Common myeloid progenitor, CD34-positive (primary cell): Measurements from ENCODE around the gene PPM1H.

Experiments used
- CTCF ChIA-PET: fragments of 350-600 bp; sonication (Branson Sonifier 250); formaldehyde crosslinking; loops from one replicate; lab custom pipeline; 2021; ENCODE audit warnings: antibody characterized with exemption; lab: Charles Lee
- POLR2A ChIA-PET: fragments of 350-600 bp; sonication (Branson Sonifier 250); formaldehyde crosslinking; loops from one replicate; lab custom pipeline; 2021; ENCODE audit warnings: antibody characterized with exemption; lab: Charles Lee
- DNase-seq, 3 donors: peaks; one replicate each; pipeline versions ENCODE4 v3.0.0 to v3.0.0-alpha.2; 2013
- H3K27ac ChIP-seq, 2 experiments: 1 replicate in 1 of 2; 2 replicates in 1 of 2; pipeline ENCODE4 v1.7.0; 2013; ENCODE audit warnings: inconsistent platforms in 2 of 2, low read length in 2 of 2, mild to moderate bottlenecking in 2 of 2, low read depth in 1 of 2, moderate library complexity in 1 of 2; ENCODE audit not compliant: severe bottlenecking in 2 of 2, insufficient read depth in 1 of 2, poor library complexity in 1 of 2
- H3K27me3 ChIP-seq, 5 experiments: replicated peaks in 2 of 5; 1 replicate in 3 of 5; 2 replicates in 2 of 5; pipeline versions ENCODE4 v1.6.1 to v1.7.0; 2013; ENCODE audit warnings: low read length in 4 of 5, mild to moderate bottlenecking in 2 of 5, moderate library complexity in 2 of 5, inconsistent platforms in 1 of 5; ENCODE audit not compliant: insufficient read depth in 5 of 5, control insufficient read depth in 4 of 5
- H3K36me3 ChIP-seq, 4 experiments: 1 replicate in 2 of 4; 2 replicates in 2 of 4; pipeline versions ENCODE4 v1.6.1 to v1.7.0; 2013; ENCODE audit warnings: low read length in 3 of 4, control low read depth in 1 of 4, mild to moderate bottlenecking in 1 of 4; ENCODE audit not compliant: control insufficient read depth in 4 of 4, insufficient read depth in 4 of 4
- H3K4me1 ChIP-seq, 4 experiments: 1 replicate in 3 of 4; 2 replicates in 1 of 4; pipeline versions ENCODE4 v1.6.1 to v1.7.1; 2013; ENCODE audit warnings: low read length in 3 of 4, mild to moderate bottlenecking in 3 of 4, control low read depth in 1 of 4, inconsistent platforms in 1 of 4, moderate library complexity in 1 of 4; ENCODE audit not compliant: control insufficient read depth in 4 of 4, insufficient read depth in 4 of 4; ENCODE audit errors: control extremely low read depth in 1 of 4
- H3K4me3 ChIP-seq, 7 experiments: 1 replicate in 4 of 7; 2 replicates in 3 of 7; pipeline versions ENCODE4 v1.5.1 to v1.7.0; 2013; ENCODE audit warnings: mild to moderate bottlenecking in 7 of 7, low read length in 6 of 7, moderate library complexity in 6 of 7, inconsistent platforms in 2 of 7, low read depth in 2 of 7, control low read depth in 1 of 7; ENCODE audit not compliant: insufficient read depth in 4 of 7, control insufficient read depth in 1 of 7; ENCODE audit errors: extremely low read depth in 1 of 7
- H3K9me3 ChIP-seq, 5 experiments: 1 replicate in 4 of 5; 2 replicates in 1 of 5; pipeline versions ENCODE4 v1.6.1 to v1.7.1; 2013; ENCODE audit warnings: low read length in 4 of 5, mild to moderate bottlenecking in 2 of 5, inconsistent platforms in 1 of 5, low read depth in 1 of 5, moderate library complexity in 1 of 5; ENCODE audit not compliant: control insufficient read depth in 4 of 5, insufficient read depth in 2 of 5; ENCODE audit errors: control extremely low read depth in 1 of 5
- WGBS: methylation state at CpG from one replicate; pipeline ENCODE4 v1.1.5; 2013; ENCODE audit not compliant: insufficient coverage; 5-methylcytosine and 5-hydroxymethylcytosine counted together

PPM1H gene

DNA sequence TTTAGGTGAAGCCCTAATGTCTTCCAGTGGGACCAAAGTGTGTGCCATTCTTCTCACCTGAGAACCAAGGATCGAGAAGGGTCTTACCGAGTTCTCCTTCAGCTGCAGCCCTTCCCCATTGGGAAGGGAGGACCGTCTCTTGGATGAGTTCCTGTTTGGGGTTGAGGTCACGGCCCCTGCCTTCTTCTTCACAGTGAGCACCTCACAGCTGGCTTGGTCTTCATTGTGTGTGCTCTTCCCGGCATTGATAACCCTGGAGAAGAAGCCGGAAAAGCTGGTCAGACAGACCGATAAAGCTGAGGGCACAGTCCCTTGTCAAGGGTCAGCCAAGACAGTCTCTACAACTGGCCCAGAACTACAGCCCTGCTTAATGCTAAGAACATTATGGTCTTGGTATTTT is 102.9 kb downstream of the PPM1H start:
- no peaks in the 10 kb centered on the region for H3K4me1 ChIP-seq
- ChIA-PET POLR2A (no interaction called here), CTCF (interaction anchor here (1.0 kb wide), 1 partner anchor 9 kb away, joined by 3 read pairs; no protein-coding TSS in a partner anchor)
- no peak for DNase-seq
- H3K27ac ChIP-seq, result no peak overlapping the region
- H3K27me3 ChIP-seq, result no peaks in the 10 kb centered on the region
- no peaks in the 10 kb centered on the region for H3K9me3 ChIP-seq
- H3K36me3 ChIP-seq, result peaks cover 6 to 9% (median 9%) of the 10 kb centered on the region in 4 experiments
- WGBS, result 94% methylated on average over 5 of the region's 7 CpGs
- no peak overlapping the region for H3K4me3 ChIP-seq

DNA sequence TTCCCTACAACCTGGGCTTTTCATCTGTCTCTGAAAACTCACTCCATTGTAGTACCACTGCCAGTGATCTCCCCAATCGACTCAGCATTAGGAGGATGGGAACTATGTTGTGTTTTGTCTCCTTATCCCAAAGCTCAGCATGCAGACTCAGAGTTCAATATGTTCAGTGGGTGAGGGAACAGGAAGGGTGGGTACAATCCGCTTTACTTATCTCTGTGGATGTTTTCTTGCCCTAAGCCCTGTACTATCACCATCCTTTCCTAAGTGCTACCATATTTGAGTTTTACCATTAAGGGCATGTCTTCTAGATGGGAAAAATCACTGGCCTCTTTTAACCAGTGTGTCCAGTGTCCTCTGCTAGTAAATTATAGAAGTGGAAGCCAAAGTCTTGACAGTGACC is 107.1 kb downstream of the PPM1H start:
- POLR2A ChIA-PET, result interaction anchor here (1.2 kb wide), 1 partner anchor 10 kb away, joined by 3 read pairs; no protein-coding TSS in a partner anchor
- Histone ChIP-seq H3K4me1 (no peaks in the 10 kb centered on the region), H3K27ac (no peak overlapping the region), H3K27me3 (no peaks in the 10 kb centered on the region), H3K9me3 (no peaks in the 10 kb centered on the region), H3K36me3 (peaks cover 6 to 9% (median 9%) of the 10 kb centered on the region in 4 experiments), H3K4me3 (no peak overlapping the region)
- CTCF ChIA-PET, result interaction anchor here (1.5 kb wide), 1 partner anchor 15 kb away, joined by 5 read pairs; no protein-coding TSS in a partner anchor
- no peak for DNase-seq
- WGBS, result 100% methylated on average over 1 of the region's 2 CpGs

- Histone ChIP-seq H3K27ac (no peak overlapping the region), H3K9me3 (no peaks in the 10 kb centered on the region), H3K4me3 (no peak overlapping the region), H3K27me3 (no peaks in the 10 kb centered on the region), H3K4me1 (no peaks in the 10 kb centered on the region), H3K36me3 (peaks cover 6 to 9% (median 8%) of the 10 kb centered on the region in 4 experiments)
- WGBS, result 100% methylated on average over 1 of the region's 2 CpGs
- DNase-seq, result no peak
- CTCF ChIA-PET, result no interaction called here
- POLR2A ChIA-PET, result interaction anchor here (1.2 kb wide), 1 partner anchor 9 kb away, joined by 3 read pairs; no protein-coding TSS in a partner anchor
These were observed 107.9 kb downstream of the PPM1H start for GRCh38 chr12:62827042-62827441.

GRCh38 chr12:62817556-62818271 is 117.2 kb downstream of the PPM1H start:
- CTCF ChIA-PET, result interaction anchor here (0.9 to 5.9 kb wide), 10 partner anchors 10 to 165 kb away, joined by 3 to 27 read pairs (median 5); partner anchors contain the start of gene PPM1H
- H3K36me3 ChIP-seq, result no peaks in the 10 kb centered on the region
- DNase-seq, result peak; percentile 51 to 84 (median 70)
- H3K4me3 ChIP-seq, result peak overlapping the region in 4 of 7 experiments; percentile 11 to 64 (median 40)
- peak overlapping the region; percentile 56 to 78 for H3K27ac ChIP-seq
- POLR2A ChIA-PET, result interaction anchor here (0.6 to 2.1 kb wide), 5 partner anchors 10 to 116 kb away, joined by 3 to 8 read pairs (median 4); no protein-coding TSS in a partner anchor
- 29% methylated on average over 8 of the region's 9 CpGs for WGBS
- H3K4me1 ChIP-seq, result peaks cover 8 to 53% (median 25%) of the 10 kb centered on the region in 4 experiments
- no peaks in the 10 kb centered on the region for H3K9me3 ChIP-seq
- H3K27me3 ChIP-seq, result no peaks in the 10 kb centered on the region

- Histone ChIP-seq H3K36me3 (no peaks in the 10 kb centered on the region), H3K9me3 (peaks cover 0 to 2% (median 0%) of the 10 kb centered on the region in 5 experiments), H3K4me3 (no peak overlapping the region), H3K4me1 (peaks cover 8 to 64% (median 31%) of the 10 kb centered on the region in 4 experiments), H3K27ac (no peak overlapping the region), H3K27me3 (no peaks in the 10 kb centered on the region)
- ChIA-PET CTCF (interaction anchor here (0.9 to 3.3 kb wide), 9 partner anchors 11 to 169 kb away, joined by 3 to 30 read pairs (median 13); partner anchors contain the start of gene PPM1H), POLR2A (interaction anchor here (2.2 kb wide), 1 partner anchor 211 kb away, joined by 6 read pairs; no protein-coding TSS in a partner anchor)
- WGBS, result no CpG with 5 or more reads among the region's 3 CpGs
- no peak for DNase-seq
These were observed 120.7 kb downstream of the PPM1H start for GRCh38 chr12:62814243-62814642.

DNA sequence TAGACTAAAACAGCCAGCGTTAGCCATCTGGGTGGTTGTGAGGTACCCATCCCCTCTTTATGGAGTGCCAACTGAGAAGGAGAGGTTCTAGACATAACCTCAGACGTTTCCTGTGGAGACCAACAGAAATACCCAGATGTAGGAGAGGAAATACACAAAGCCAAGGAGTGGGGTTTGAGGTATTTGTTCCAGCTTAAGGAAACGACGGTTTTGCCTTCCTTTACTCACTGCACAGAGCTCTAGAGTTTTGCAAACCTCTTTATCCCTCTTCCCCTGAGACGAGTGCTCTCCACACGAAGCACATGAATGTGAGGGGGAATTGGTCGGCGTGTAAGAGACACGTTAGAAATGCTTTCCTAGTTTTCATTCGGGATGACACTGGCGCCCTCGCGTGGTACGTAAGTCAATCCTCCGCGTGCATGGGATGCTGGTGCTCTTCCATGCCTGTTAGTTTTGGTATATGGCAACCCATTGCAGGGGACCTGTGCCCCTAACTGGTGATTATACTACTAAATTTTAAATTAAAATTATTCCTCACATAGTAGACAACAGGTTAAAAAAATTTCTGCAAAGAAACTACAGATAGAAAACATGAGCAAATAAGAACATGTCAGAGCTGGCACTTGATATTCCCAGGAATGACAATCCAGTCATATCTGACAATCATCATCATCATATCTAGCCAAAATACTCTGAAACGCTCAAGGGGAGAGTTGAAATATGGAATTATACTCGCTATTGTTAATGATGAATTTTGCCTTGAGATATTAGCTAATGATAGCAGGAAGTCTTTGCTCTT is 121.7 kb downstream of the PPM1H start:
- Histone ChIP-seq H3K27me3 (no peaks in the 10 kb centered on the region), H3K4me1 (peaks cover 5 to 62% (median 30%) of the 10 kb centered on the region in 4 experiments), H3K4me3 (peak overlapping the region in 4 of 7 experiments; percentile 21 to 62 (median 54)), H3K36me3 (no peaks in the 10 kb centered on the region), H3K27ac (peak overlapping the region in 1 of 2 experiments; percentile 11), H3K9me3 (peaks cover 0 to 2% (median 0%) of the 10 kb centered on the region in 5 experiments)
- WGBS, result 1% methylated on average over 12 of the region's 18 CpGs
- ChIA-PET CTCF (interaction anchor here (0.8 to 3.3 kb wide), 25 partner anchors 10 to 378 kb away, joined by 3 to 30 read pairs (median 5); partner anchors contain the start of gene PPM1H), POLR2A (interaction anchor here (1.4 to 2.2 kb wide), 3 partner anchors 33 to 210 kb away, joined by 5 to 6 read pairs (median 5); partner anchors contain the start of gene PPM1H)
- DNase-seq, result peak; percentile 73 to 83 (median 79)
